SH-SY5Y (cell line): Measurements from ENCODE around the gene MST1R.

Source experiments
- GATA2 ChIP-seq: IDR thresholded peaks from 2 replicates; pipeline ENCODE4 v1.6.1; 2011; ENCODE audit warnings: mild to moderate bottlenecking, low read depth, low read length
- GATA3 ChIP-seq: IDR thresholded peaks from 2 replicates; pipeline ENCODE4 v1.6.1; 2011; ENCODE audit warnings: low read depth, mild to moderate bottlenecking, low read length, moderate library complexity

GRCh38 chr3:49896345-49896744 lies 7.3 kb downstream of the MST1R start:
- TF ChIP-seq GATA2 (no peak), GATA3 (no peak)
